NCI-H2029 treated with DMSO at 0.1 percent for 48 hours (cell line): ENCODE data around the gene KIF2B.
"Not testable (repeated sequence)": the region's sequence is repeated elsewhere in the genome, so short reads cannot be mapped to it uniquely, and the experiment has no call there.

Source experiments
- DNase-seq: peaks from one replicate; lab custom pipeline; 2025; lab: John Stamatoyannopoulos, UW

KIF2B gene, protein sequence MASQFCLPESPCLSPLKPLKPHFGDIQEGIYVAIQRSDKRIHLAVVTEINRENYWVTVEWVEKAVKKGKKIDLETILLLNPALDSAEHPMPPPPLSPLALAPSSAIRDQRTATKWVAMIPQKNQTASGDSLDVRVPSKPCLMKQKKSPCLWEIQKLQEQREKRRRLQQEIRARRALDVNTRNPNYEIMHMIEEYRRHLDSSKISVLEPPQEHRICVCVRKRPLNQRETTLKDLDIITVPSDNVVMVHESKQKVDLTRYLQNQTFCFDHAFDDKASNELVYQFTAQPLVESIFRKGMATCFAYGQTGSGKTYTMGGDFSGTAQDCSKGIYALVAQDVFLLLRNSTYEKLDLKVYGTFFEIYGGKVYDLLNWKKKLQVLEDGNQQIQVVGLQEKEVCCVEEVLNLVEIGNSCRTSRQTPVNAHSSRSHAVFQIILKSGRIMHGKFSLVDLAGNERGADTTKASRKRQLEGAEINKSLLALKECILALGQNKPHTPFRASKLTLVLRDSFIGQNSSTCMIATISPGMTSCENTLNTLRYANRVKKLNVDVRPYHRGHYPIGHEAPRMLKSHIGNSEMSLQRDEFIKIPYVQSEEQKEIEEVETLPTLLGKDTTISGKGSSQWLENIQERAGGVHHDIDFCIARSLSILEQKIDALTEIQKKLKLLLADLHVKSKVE

DNA sequence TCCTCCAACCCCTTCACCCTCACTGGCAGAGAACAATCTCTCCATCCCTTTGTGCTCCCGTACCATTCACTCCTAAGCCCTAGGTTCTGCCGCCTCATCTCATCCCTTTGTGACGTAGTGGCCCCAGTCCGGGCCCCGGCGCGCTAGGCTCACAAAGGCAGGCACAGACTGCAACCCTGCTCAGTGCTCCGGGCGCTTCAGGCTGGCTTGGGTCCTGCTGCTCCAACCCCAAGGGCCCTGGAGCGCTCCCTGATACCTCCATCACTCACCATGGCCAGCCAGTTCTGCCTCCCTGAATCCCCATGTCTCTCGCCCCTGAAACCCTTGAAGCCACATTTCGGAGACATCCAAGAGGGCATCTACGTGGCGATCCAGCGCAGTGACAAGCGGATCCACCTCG, at the start of gene KIF2B:
Gene KIF2B, plus strand, starts transcription at position 164 of the 400 bp plus-strand sequence. Its CDS starts 107 bp downstream, at position 271.
- no peak for DNase-seq

- DNase-seq = no peak
Observed at GRCh38 chr17:53780320-53780719, 42.4 kb upstream of the KIF2B start.

DNA sequence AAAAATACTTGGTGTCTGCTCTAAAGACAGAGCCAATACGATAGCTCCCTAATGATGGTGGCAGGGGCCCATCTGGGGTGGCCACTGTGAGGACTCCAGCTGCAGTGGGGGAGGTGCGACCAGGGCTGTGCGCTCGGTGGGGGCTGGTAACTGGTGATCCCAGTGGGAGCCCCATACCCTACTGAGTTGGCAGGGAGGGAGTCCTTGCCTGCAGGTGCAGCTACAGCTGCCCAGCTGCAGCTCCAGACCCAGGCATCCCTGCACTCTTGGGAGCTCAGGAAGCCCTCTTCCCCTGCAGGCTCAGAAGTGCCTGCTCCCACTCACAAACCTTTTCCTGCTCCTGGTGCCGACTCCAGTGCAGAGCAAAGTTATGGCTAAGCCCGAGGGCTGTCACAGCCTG, 31.2 kb upstream of the KIF2B start:
- DNase-seq = no peak

DNA sequence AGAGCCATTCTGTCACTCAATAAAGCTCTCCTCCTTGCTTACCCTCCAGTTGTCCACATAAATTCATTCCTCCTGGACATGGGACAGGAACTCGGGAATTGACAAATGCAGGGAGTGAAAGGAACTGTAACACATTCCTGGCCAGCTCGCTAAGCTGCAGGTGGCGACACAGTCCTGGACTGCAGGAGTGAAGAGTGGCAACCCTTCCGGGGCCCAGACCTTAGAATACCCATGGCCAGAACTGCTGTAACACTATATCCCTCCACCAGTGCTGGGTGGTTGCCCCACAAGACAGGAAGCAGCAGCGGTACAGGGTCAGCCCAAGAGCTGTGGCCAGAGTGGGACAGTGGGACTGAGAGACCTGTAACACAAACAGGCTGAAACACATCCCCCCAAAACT, 30.3 kb upstream of the KIF2B start:
- no peak for DNase-seq

DNA sequence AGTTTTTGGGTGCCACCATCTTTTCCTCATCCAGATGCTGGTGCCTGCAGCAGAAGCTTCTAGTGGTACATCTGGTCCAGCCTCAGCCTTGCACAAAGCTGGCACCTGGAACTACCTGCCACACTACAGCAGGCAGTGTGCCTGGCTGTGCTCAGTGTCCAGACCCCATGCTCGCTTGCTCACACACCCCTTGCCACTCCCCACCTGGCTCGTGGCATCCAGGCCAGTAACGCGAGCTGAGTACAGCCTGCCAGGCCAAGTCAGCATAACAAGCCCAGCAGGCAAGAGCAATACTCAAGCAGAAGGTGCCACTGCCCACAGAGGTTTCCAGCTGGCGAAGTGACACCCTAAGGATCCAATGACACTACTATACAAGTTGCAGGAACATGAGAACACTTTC, 29.7 kb upstream of the KIF2B start:
- no peak for DNase-seq

DNA sequence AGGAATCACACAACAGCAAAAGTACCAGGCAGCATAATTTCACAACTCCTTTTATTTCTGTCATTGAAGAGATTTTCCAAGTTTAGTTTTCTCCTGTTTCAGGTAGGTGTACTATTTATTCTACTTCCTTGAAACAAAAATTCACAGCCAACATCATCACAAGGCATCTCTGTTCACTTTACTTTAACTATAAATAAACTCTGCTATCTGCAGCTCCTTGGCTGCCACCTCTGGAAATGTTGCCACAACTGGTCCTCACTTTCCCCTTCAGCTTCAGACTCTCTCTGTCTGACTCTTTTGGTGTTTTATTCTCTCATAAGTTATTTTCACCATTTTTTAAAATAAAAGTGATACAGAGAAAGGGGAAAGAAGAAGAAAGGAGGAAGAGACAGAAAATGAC, 27.9 kb upstream of the KIF2B start:
- DNase-seq = no peak

GRCh38 chr17:53796642-53797041, 26.1 kb upstream of the KIF2B start:
- DNase-seq = no peak

GRCh38 chr17:53797501-53797900, 25.2 kb upstream of the KIF2B start:
- no peak for DNase-seq

DNA sequence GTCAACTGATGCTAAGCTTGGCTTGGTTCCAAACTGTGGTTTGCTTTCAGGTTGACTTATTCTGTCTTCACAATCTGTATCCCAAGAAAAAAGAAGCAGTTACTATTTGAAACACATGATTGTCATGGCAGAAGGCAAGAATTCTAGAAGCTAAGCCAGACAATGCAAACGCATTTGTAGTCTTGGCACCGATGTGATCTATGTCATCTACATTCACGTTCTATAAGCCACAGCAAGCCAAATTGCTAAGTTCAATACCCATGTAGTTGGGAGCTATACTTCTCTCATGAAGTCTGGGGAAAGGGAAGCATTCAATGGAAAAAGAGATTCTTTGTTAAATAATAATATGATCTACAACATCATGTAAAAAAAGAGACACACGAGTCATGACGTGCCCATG, 18.3 kb upstream of the KIF2B start:
- DNase-seq = no peak

- DNase-seq = no peak
Observed at GRCh38 chr17:53806473-53806872, 16.3 kb upstream of the KIF2B start.

DNA sequence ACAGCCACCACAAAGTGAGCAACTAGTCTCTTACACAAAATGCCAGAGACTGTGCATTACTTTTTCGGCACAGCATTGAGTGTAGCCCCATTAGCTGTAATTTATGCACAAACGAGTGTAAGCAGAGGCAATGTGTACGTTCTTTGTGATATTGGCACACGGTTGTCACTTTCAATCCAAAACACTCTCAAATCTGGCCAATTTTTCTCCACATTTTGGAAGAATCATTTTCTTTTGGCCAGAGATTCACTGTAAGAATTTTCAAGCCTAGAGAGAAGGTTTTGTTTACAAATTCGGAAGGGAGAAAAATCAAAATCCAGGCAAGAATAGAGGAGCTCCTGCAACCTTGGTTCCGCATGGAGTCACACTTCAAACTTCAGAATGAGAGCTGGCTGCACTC, 15.4 kb upstream of the KIF2B start:
- DNase-seq = no peak

DNA sequence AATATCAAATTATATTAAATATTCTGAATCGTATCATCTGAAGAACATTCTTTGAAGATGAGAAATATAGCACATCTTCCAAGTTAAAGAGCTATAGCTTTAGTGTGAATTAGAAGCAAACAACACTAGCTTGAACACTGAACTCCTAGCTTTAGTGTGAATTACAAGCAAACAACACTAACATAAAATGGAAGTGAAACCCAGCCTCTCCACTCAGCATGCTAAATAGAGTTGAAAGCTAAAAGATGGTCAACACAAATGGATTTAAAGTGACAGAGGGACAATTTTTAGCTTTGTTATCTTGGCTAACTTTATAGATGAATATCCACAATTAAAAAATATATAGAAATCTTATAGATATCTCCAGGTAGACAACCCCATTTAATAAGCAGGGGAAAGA, 4.5 kb upstream of the KIF2B start:
- no peak for DNase-seq

DNA sequence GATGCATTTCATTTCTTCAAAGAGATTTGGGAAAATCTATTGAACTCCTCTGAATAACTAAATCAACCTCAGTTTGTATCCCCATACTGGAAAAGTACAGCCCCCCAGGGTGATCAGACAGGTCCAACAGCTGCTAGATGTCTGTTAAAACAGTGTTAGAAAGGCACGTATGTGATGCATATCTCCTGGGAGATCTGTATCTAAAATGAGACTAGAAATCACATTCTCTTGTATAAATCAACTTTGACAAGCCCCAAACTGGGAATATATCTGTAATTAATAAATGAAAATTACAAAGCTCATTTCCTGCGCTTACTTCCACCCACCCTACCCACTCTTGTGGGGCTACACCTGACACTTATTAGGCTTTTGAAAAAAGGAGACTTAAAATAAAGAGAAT, 3.8 kb upstream of the KIF2B start:
- DNase-seq = no peak

- no peak for DNase-seq
Observed at GRCh38 chr17:53819956-53820355, 2.8 kb upstream of the KIF2B start.

GRCh38 chr17:53823341-53824050, 769 bp downstream of the KIF2B start:
- DNase-seq = no peak

DNA sequence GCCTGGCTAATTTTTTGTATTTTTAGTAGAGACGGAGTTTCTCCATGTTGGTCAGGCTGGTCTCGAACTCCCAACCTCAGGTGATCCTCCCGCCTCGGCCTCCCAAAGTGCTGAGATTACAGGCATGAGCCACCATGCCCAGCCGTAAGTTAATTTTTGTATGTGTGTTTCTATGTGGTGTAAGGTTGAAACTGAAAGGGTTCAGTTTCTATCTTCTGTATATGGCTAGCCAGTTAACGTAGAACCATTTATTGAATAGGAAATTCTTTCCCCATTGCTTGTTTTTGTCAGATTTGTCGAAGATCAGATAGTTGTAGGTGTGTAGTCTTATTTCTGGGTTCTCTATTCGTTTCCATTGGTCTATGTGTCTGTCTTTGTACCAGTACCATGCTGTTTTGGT, 12.0 kb downstream of the KIF2B start:
- not testable (repeated sequence) for DNase-seq

DNA sequence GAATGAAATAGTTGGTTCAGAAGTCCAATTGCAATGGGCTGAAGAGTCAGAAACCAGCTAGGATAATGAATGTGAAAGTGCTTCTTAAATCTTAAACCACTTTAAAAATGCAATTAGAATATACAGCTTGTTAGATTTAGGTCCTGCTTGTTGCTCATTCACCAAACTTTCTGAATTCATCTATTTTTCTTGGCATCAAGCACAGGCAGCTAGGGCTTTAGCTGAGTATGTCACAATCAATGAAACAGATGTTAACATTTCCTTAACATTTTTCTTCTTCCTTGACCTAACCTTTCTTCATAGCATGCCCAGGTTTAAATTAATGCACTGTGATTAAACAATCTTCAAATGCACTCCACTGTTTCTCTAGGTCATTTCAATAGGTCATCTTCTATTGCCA, 14.4 kb downstream of the KIF2B start:
- DNase-seq = no peak

- no peak for DNase-seq
Observed at GRCh38 chr17:53844491-53845107, 21.9 kb downstream of the KIF2B start.

DNA sequence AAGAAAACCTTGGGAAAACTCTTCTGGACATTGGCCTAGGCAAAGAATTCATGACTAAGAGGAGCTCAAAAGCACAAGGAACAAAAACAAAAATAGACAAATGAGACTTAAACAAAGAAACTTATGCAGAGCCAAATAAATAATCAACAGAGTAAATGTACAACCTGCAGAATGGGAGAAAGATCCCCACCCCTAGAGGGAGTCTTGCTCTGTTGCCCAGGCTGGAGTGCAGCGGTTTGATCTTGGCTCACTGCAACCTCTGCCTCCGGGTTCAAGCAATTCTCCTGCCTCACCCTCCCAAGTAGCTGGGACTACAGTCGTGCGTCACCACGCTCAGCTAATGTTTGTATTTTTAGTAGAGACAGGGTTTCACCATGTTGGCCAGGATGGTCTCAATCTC, 48.4 kb downstream of the KIF2B start:
- not testable (repeated sequence) for DNase-seq
